ENCODE data around the gene PTPN13.

Gene PTPN13

DNA sequence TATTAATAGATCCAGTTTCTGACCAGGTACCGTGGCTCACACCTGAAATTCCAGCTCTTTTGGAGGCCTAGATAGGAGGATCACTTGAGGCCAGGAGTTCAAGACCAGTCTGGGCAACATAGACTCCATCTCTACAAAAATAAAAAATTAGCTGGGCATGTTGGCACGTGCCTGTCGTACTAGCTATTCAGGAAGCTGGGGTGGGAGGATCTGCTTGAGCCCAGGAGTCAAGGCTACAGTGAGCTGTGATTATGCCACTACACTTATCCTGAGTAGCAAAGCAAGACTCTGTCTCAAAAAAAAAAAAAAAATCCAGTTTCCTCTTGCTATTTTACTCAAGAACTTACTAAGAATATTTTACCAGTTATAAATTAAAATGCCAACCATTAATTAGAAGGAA is 163.4 kb downstream of the PTPN13 start:
- Mint-ChIP-seq H3K27me3 (no peaks in the 10 kb centered on the region), H3K4me1 (ENCODE audit: low read depth) (no peaks in the 10 kb centered on the region), H3K36me3 (no peaks in the 10 kb centered on the region)

DNA sequence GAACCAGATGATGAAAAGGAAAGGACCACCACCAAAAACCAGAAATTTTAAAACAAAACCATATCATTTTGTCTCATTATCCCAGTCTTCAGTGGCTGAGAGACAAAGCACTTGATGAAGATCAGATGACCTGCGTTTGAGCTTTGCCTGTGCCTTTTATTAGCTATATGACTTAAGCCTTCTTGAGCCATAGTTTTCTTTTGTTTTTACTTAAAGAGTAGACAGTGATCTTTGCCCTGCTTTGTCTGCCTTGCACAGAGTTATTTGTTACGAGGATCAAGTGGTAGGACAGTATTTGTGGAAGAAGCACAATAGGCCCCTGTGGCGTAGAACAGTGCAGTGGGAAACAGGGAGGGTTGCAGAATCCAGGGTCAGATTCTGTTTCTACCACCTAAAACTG is 165.2 kb downstream of the PTPN13 start:
- no peaks in the 10 kb centered on the region for H3K27me3 Mint-ChIP-seq
- no peaks in the 10 kb centered on the region for H3K4me1 Mint-ChIP-seq (ENCODE audit: low read depth)
- no peaks in the 10 kb centered on the region for H3K9me3 Mint-ChIP-seq (ENCODE audit: low read depth)
- no peak overlapping the region for H3K4me3 Mint-ChIP-seq
- H3K36me3 Mint-ChIP-seq, result no peaks in the 10 kb centered on the region
- no peak overlapping the region for H3K27ac Mint-ChIP-seq

More for the DNA sequence above, 163.4 kb downstream of the PTPN13 start:
- no peaks in the 10 kb centered on the region for H3K9me3 Mint-ChIP-seq (ENCODE audit: low read depth)
- no peak overlapping the region for H3K27ac Mint-ChIP-seq
- H3K4me3 Mint-ChIP-seq, result no peak overlapping the region

DNA sequence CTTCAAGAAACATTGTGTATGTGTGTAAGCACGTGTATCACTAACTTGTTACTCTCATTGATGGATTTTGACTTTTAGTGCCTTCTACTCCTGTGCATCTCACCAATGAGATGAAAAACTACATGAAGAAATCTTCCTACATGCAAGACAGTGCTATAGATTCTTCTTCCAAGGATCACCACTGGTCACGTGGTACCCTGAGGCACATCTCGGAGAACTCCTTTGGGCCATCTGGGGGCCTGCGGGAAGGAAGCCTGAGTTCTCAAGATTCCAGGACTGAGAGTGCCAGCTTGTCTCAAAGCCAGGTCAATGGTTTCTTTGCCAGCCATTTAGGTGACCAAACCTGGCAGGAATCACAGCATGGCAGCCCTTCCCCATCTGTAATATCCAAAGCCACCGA is 168.5 kb downstream of the PTPN13 start:
- no peaks in the 10 kb centered on the region for H3K27me3 Mint-ChIP-seq
- no peak overlapping the region for H3K4me3 Mint-ChIP-seq
- no peaks in the 10 kb centered on the region for H3K36me3 Mint-ChIP-seq
- no peaks in the 10 kb centered on the region for H3K9me3 Mint-ChIP-seq (ENCODE audit: low read depth)
- H3K27ac Mint-ChIP-seq, result no peak overlapping the region
- no peaks in the 10 kb centered on the region for H3K4me1 Mint-ChIP-seq (ENCODE audit: low read depth)

DNA sequence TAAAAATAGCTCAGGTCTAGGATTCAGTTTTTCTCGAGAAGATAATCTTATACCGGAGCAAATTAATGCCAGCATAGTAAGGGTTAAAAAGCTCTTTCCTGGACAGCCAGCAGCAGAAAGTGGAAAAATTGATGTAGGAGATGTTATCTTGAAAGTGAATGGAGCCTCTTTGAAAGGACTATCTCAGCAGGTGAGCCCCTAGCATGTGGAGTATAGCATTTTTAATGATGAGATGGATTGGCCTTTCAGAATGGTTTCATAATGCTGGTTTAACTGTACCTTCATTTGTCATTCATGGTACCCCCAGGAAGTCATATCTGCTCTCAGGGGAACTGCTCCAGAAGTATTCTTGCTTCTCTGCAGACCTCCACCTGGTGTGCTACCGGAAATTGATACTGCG is 175.7 kb downstream of the PTPN13 start:
- Mint-ChIP-seq H3K4me1 (ENCODE audit: low read depth) (no peaks in the 10 kb centered on the region), H3K9me3 (ENCODE audit: low read depth) (no peaks in the 10 kb centered on the region), H3K4me3 (no peak overlapping the region), H3K27ac (no peak overlapping the region), H3K27me3 (no peaks in the 10 kb centered on the region), H3K36me3 (no peaks in the 10 kb centered on the region)

DNA sequence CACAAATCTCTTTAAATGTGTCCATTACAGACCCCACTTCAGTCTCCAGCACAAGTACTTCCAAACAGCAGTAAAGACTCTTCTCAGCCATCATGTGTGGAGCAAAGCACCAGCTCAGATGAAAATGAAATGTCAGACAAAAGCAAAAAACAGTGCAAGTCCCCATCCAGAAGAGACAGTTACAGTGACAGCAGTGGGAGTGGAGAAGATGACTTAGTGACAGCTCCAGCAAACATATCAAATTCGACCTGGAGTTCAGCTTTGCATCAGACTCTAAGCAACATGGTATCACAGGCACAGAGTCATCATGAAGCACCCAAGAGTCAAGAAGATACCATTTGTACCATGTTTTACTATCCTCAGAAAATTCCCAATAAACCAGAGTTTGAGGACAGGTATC is 177.0 kb downstream of the PTPN13 start:
- no peak overlapping the region for H3K27ac Mint-ChIP-seq
- no peaks in the 10 kb centered on the region for H3K27me3 Mint-ChIP-seq
- no peak overlapping the region for H3K4me3 Mint-ChIP-seq
- no peaks in the 10 kb centered on the region for H3K36me3 Mint-ChIP-seq
- no peaks in the 10 kb centered on the region for H3K9me3 Mint-ChIP-seq (ENCODE audit: low read depth)
- no peaks in the 10 kb centered on the region for H3K4me1 Mint-ChIP-seq (ENCODE audit: low read depth)

DNA sequence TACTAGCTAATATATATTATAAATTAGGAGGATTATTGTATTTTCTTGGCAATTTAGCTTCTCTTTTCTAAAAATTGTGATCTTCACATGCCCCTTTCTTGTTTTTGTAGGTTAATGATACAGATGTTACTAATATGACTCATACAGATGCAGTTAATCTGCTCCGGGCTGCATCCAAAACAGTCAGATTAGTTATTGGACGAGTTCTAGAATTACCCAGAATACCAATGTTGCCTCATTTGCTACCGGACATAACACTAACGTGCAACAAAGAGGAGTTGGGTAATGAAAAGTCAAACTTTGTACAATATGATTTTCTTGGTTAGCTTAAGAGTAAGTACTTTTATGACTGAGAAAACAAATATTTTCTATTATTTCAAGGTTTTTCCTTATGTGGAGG is 180.9 kb downstream of the PTPN13 start:
- Mint-ChIP-seq H3K36me3 (no peaks in the 10 kb centered on the region), H3K9me3 (ENCODE audit: low read depth) (no peaks in the 10 kb centered on the region), H3K27ac (no peak overlapping the region), H3K27me3 (peaks cover 6% of the 10 kb centered on the region), H3K4me1 (ENCODE audit: low read depth) (no peaks in the 10 kb centered on the region), H3K4me3 (no peak overlapping the region)

DNA sequence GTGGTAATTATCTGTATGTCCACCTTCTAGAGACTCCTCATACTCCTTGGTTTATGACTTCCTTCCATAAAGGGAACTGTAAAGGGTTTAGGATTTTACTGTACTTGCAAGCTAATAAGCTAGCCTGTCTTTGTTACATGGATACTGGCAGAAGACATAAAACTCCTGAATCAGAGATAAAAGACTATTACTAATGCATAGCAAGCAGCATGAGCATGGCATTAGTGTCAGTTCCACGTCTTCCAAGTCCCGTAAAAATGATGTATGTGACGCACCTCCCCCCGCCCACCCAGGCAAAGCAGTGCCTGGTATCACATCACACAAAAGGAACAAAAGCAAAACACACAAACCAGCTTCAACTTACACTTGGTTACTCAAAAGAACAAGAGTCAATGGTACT is 184.1 kb downstream of the PTPN13 start:
- Mint-ChIP-seq H3K36me3 (no peaks in the 10 kb centered on the region), H3K27me3 (peaks cover 6% of the 10 kb centered on the region), H3K4me3 (no peak overlapping the region), H3K27ac (no peak overlapping the region), H3K9me3 (ENCODE audit: low read depth) (no peaks in the 10 kb centered on the region), H3K4me1 (ENCODE audit: low read depth) (no peaks in the 10 kb centered on the region)

DNA sequence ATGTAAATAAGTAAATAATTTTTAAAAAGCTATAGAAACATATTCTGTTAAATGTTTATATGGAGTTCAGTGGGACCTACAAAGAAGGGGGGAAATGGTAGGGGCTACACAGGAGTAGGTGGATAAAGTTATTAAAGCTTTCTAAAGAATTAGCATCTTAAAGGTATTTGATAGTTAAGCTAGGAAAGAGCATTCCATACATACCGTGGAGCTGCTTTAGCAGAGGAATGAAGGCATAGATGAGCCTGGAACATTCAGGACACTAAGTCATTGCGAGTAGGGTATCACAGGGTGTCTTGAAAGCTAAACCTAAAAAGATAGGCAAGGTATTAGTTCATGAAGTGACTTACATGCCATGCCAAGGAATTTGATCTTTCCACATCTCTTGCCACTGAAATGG is 194.7 kb downstream of the PTPN13 start:
- Mint-ChIP-seq H3K36me3 (no peaks in the 10 kb centered on the region), H3K27ac (no peak overlapping the region), H3K9me3 (ENCODE audit: low read depth) (no peaks in the 10 kb centered on the region), H3K4me3 (no peak overlapping the region), H3K4me1 (ENCODE audit: low read depth) (no peaks in the 10 kb centered on the region), H3K27me3 (peaks cover 3% of the 10 kb centered on the region)

DNA sequence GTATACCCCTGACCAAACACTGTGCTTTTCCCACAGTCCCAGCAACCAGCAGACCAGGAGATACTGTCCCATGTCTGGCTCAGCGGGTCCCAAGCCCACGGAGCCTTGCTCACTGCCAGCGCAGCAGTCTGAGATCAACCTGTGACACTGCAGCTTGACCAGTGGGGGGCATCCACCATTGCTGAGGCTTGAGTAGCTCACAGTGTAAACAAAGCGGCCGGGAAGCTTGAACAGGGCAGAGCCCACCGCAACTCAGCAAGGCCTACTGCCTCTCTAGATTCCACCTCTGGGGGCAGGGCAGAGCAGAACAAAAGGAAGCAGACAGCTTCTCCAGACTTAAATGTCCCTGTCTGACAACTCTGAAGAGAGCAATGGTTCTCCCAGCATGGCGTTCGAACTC is 197.0 kb downstream of the PTPN13 start:
- peaks cover 3% of the 10 kb centered on the region for H3K27me3 Mint-ChIP-seq
- no peak overlapping the region for H3K27ac Mint-ChIP-seq
- no peaks in the 10 kb centered on the region for H3K4me1 Mint-ChIP-seq (ENCODE audit: low read depth)
- no peaks in the 10 kb centered on the region for H3K9me3 Mint-ChIP-seq (ENCODE audit: low read depth)
- no peak overlapping the region for H3K4me3 Mint-ChIP-seq
- H3K36me3 Mint-ChIP-seq, result no peaks in the 10 kb centered on the region

DNA sequence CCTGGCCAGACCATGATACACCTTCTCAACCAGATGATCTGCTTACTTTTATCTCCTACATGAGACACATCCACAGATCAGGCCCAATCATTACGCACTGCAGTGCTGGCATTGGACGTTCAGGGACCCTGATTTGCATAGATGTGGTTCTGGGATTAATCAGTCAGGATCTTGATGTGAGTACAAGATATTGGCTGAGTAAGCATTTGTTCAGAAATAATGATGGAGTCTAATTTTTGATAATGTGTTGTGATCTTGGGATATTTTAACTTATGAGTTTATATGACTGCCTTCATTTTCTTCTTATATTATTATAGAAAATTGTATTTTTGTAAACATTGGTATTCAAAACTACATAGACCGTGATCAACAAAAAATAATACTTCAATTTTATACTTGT is 215.7 kb downstream of the PTPN13 start:
- no peak overlapping the region for H3K4me3 Mint-ChIP-seq
- H3K27ac Mint-ChIP-seq, result no peak overlapping the region
- H3K4me1 Mint-ChIP-seq (ENCODE audit: low read depth), result no peaks in the 10 kb centered on the region
- H3K27me3 Mint-ChIP-seq, result peaks cover 2% of the 10 kb centered on the region
- no peaks in the 10 kb centered on the region for H3K9me3 Mint-ChIP-seq (ENCODE audit: low read depth)
- H3K36me3 Mint-ChIP-seq, result no peaks in the 10 kb centered on the region

DNA sequence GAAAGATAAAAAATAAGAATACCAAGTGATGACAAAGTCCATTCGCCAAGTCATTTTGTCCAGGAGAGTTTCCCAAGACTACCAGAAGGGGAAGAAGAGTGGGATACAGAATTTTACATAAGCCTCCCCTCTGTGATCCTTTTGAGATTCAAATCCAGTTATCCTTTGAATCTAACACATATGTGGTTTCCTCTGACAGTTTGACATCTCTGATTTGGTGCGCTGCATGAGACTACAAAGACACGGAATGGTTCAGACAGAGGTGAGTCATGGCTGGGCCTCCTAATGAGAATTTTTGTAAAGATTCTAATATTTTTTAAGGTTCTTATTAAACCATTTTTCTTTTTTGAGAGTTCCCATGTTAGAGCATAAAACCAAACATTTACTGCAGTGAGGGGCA is 216.7 kb downstream of the PTPN13 start:
- H3K36me3 Mint-ChIP-seq, result peaks cover 2% of the 10 kb centered on the region
- H3K4me3 Mint-ChIP-seq, result no peak overlapping the region
- H3K9me3 Mint-ChIP-seq (ENCODE audit: low read depth), result peaks cover 7% of the 10 kb centered on the region
- no peaks in the 10 kb centered on the region for H3K4me1 Mint-ChIP-seq (ENCODE audit: low read depth)
- peaks cover 2% of the 10 kb centered on the region for H3K27me3 Mint-ChIP-seq
- H3K27ac Mint-ChIP-seq, result no peak overlapping the region

DNA sequence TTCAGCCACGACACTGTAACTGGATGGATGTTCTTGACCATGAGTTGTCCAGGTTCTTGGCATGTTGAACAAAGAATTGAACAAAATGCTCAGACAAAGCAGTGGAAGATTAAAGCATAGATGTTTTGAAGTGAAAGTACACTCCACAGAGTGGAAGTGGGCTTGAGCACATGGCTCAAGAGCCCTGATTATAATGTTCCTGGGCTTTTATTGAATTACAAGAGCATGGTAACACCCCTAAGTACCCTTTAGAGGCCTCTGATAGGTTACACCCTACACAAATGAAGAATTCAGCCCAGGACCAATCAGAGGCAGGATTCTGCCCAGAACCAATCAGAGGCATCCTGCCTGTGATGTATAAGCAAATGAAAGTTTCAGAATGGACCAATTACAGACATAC is 221.5 kb downstream of the PTPN13 start:
- no peak overlapping the region for H3K27ac Mint-ChIP-seq
- no peaks in the 10 kb centered on the region for H3K4me1 Mint-ChIP-seq (ENCODE audit: low read depth)
- no peak overlapping the region for H3K4me3 Mint-ChIP-seq
- H3K36me3 Mint-ChIP-seq, result peaks cover 2% of the 10 kb centered on the region
- peaks cover 12% of the 10 kb centered on the region for H3K9me3 Mint-ChIP-seq (ENCODE audit: low read depth)
- peaks cover 2% of the 10 kb centered on the region for H3K27me3 Mint-ChIP-seq

DNA sequence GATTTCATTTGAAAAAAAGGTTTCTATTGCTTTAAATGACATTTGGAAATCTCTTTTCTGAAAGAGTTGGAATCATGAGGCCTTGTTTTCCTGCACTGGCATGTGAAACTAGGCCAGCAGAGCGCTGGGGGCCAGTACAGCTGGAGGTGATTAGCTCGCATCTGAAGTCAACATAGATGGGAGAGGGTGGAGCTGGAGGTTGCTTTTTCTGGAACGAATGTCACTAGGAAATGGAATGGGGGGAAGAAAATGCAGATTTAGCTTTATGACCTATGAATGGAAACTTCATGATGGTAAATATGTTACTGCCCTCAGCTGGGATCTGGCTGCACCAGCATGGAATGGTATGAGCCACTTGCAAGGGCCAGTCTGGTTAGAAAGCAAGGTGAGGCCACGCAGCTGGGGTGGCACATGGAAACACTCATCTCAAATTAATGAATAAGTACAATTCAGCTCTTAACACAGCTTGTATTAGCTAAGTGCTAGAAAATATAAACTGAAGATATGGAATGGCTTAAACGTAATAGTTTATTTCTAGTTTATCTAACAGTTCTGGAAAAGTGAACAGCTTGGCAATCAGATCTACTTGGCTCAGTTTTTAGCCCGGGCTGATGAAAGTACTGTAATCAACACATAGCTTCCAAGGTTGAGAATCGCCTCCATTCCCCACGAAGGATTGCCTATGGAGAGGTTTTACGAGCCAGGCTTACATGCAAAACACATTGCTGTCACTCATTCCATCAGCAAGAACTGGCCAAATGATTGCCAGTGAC is 222.6 kb downstream of the PTPN13 start:
- Mint-ChIP-seq H3K36me3 (peaks cover 2% of the 10 kb centered on the region), H3K27me3 (peaks cover 2% of the 10 kb centered on the region), H3K4me1 (ENCODE audit: low read depth) (no peaks in the 10 kb centered on the region), H3K9me3 (ENCODE audit: low read depth) (peaks cover 12% of the 10 kb centered on the region), H3K4me3 (no peak overlapping the region), H3K27ac (no peak overlapping the region)

DNA sequence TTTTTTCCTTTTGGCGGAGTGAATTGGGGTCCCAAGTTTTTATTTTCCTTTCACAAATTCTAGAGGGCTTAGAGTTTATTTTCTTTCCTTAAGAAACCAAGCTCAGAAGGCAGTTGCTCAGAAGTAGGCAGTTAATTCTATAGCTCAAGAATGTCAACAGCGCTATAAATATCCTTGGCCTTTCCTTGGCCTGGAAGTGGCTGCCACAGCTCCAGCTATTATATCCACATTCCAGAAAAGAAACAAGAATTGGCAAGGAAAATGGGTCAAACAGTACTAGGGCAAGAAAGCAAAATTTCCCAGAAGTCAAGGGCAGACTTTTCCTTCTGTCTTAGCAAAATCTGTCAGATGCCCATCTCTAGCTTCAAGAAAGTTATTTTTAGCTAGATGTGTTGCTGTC is 224.1 kb downstream of the PTPN13 start:
- H3K27ac Mint-ChIP-seq, result no peak overlapping the region
- H3K36me3 Mint-ChIP-seq, result peaks cover 2% of the 10 kb centered on the region
- peaks cover 12% of the 10 kb centered on the region for H3K9me3 Mint-ChIP-seq (ENCODE audit: low read depth)
- H3K4me3 Mint-ChIP-seq, result no peak overlapping the region
- no peaks in the 10 kb centered on the region for H3K27me3 Mint-ChIP-seq
- H3K4me1 Mint-ChIP-seq (ENCODE audit: low read depth), result no peaks in the 10 kb centered on the region

DNA sequence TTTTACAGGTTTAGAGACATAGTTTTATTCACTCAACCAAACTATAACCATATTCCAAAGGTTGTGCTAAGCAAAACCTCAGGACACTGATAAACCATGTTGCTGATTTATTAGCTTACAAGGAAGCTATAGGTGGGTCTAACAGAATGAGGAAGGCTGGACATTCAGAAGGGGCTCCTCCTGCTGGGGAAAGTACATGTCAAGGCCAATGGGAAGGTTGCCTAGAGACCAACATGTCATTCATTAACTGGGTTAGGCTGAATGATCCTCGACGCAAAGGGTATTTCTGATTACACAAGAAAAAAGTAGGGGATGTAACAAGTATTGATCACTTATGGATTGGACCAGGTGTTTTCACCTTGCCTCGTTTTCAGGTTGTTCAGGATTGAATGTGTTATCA is 224.7 kb downstream of the PTPN13 start:
- H3K36me3 Mint-ChIP-seq, result peaks cover 2% of the 10 kb centered on the region
- H3K27me3 Mint-ChIP-seq, result no peaks in the 10 kb centered on the region
- no peak overlapping the region for H3K4me3 Mint-ChIP-seq
- H3K4me1 Mint-ChIP-seq (ENCODE audit: low read depth), result no peaks in the 10 kb centered on the region
- no peak overlapping the region for H3K27ac Mint-ChIP-seq
- H3K9me3 Mint-ChIP-seq (ENCODE audit: low read depth), result peaks cover 12% of the 10 kb centered on the region

DNA sequence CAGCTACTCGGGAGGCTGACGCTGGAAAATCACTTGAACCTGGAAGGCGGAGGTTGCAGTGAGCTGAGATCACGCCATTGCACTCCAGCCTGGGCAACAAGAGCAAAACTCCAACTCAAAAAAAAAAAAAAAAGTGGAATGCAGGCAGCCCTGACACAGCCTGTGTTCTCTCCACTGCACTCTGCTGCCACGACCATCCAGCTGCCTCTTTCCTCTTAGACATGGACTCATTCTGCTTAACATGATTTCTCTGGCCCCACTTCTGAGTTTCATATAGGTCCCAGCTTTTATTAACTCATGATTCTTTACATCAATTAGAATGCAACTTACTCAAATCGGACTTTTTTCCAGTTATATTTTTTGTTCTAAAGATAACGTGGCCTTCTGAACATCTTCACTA is 225.4 kb downstream of the PTPN13 start:
- H3K4me3 Mint-ChIP-seq, result no peak overlapping the region
- peaks cover 12% of the 10 kb centered on the region for H3K9me3 Mint-ChIP-seq (ENCODE audit: low read depth)
- peaks cover 2% of the 10 kb centered on the region for H3K36me3 Mint-ChIP-seq
- no peak overlapping the region for H3K27ac Mint-ChIP-seq
- no peaks in the 10 kb centered on the region for H3K4me1 Mint-ChIP-seq (ENCODE audit: low read depth)
- H3K27me3 Mint-ChIP-seq, result no peaks in the 10 kb centered on the region
